ENCODE measurements around the gene CDH15.
"Not testable (repeated sequence)": the region's sequence is repeated elsewhere in the genome, so short reads cannot be mapped to it uniquely, and the experiment has no call there.

Gene CDH15

GRCh38 chr16:89242795-89243200 lies 71.2 kb downstream of the CDH15 start:
- DNase-seq = no peak

- DNase-seq = no peak
Measured at GRCh38 chr16:89243664-89244063, 72.1 kb downstream of the CDH15 start.

- not testable (repeated sequence) for DNase-seq
Measured at GRCh38 chr16:89244264-89244663, 72.7 kb downstream of the CDH15 start.

GRCh38 chr16:89244754-89245153 lies 73.2 kb downstream of the CDH15 start:
- DNase-seq = no peak
